WTC11 (cell line): ENCODE measurements around the gene FSD1L.

Experiments
- AFF4 ChIP-seq: sonication (generic); formaldehyde crosslinking; IDR thresholded peaks from 2 replicates; pipeline ENCODE4 v1.8.1; 2023; ENCODE audit warnings: mild to moderate bottlenecking, missing genetic modification reagents, borderline replicate concordance
- CTCF ChIP-seq: fragments of 200-600 bp; IDR thresholded peaks from 2 replicates; pipeline ENCODE4 v1.8.0; 2022; ENCODE audit warnings: antibody characterized with exemption
- FOXP4 ChIP-seq: sonication (generic); formaldehyde crosslinking; IDR thresholded peaks from 2 replicates; pipeline ENCODE4 v1.8.0; 2022; ENCODE audit warnings: mild to moderate bottlenecking, missing genetic modification reagents
- JUN ChIP-seq: sonication (generic); formaldehyde crosslinking; IDR thresholded peaks from 2 replicates; pipeline ENCODE4 v1.8.0; 2023; ENCODE audit warnings: mild to moderate bottlenecking, missing genetic modification reagents
- NR2C2 ChIP-seq: sonication (generic); formaldehyde crosslinking; IDR thresholded peaks from 2 replicates; pipeline ENCODE4 v1.8.0; 2022; ENCODE audit warnings: mild to moderate bottlenecking, missing genetic modification reagents
- ZNF138 ChIP-seq: sonication (generic); formaldehyde crosslinking; conservative IDR thresholded peaks from 2 replicates; pipeline ENCODE4 v1.8.1; 2022; ENCODE audit warnings: mild to moderate bottlenecking, moderate library complexity, missing genetic modification reagents

- TF ChIP-seq CTCF (no peak), ZNF138 (CRISPR knock-in tag) (no peak), NR2C2 (CRISPR knock-in tag) (no peak), JUN (CRISPR knock-in tag) (no peak), AFF4 (CRISPR knock-in tag) (no peak), FOXP4 (CRISPR knock-in tag) (no peak)
Observed at GRCh38 chr9:105515811-105516413, 68.1 kb downstream of the FSD1L start.
